Measurements from ENCODE around the gene MRPS33.
"Not testable (repeated sequence)": the region's sequence is repeated elsewhere in the genome, so short reads cannot be mapped to it uniquely, and the experiment has no call there.

Gene MRPS33

DNA sequence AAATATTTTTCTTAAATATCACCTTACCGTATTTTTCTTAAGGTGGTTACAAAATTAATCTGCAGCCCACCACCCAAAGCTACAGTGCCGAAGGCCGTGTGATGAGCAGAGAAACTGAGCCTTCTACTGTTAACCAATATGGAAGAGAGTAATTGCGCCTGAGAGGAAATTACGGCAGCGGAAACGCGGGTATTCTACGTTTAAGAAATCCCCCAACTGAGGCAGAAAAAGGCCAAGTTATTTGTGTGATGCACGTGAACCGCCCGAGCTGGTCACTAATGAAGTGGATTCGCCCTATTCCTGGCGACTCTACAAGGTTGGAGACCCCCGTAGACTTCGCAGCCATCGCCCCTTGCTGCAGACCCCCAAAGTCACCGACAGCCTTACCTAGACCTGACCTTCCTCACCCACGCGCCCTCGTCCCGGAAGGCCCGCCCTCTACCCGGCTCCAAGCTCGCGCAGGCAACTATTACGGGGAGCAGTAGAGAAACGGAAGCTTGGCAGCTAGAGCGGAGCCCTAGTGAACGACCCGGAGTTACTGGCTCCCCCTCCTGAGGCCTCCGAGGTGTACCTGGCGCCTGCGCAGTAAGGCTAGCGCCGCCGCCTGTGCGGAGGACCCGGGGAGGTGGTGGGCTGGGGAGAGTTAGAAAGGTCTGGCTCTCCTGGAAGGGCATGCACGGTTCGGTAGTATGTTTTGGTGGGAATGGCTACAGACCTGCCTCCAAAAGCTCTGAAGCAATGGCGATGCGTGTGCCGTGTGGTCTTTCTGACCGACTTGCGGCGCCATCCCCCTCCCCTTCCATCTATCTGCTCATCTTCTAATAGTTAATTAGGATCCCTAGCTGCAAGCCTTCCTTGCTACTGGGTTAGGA, at the start of gene MRPS33:
MRPS33 (minus strand) TSS at position 429 of the 872 bp plus-strand sequence. CDS start 4,319 bp downstream, outside the sequence.
- peak; percentile 47 for DNase-seq

DNA sequence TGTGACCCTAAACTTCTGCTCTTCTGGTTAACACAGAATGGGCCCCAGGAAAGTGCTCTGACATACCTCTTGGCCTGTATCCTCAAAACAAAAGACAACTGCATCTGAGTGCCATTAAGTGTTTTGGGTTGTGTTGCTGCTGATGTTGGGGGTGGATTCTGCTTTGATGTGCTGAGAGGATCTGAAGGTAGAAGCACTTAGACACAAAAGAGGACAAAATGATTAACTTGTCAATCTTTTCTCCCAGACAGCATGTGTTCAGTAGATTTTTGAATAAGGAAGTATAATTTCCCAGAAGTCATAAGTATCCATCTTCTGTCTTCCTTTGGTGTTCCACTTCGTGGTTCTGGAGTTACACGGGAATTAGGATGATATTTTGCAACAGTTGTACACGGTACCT, 43.0 kb upstream of the MRPS33 start:
- no peak for DNase-seq

DNA sequence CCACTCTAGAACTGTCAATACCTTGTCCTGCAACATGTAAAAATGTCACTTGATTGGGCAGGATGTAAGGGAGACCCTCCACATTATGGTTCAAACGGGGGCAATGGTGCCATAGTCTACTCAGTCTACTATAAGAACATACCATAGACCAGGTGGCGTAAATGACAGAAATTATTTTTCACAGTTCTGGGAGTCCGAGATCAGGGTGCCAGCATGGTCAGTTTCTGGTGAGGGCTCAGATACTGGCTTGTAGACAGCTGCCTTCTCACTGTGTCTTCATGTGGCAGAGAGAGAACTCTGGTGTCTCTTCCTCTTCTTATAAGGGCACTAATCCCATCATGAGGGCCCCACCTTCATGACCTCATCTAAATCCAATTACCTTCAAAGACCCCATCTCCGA, 40.4 kb upstream of the MRPS33 start:
- no peak for DNase-seq

DNA sequence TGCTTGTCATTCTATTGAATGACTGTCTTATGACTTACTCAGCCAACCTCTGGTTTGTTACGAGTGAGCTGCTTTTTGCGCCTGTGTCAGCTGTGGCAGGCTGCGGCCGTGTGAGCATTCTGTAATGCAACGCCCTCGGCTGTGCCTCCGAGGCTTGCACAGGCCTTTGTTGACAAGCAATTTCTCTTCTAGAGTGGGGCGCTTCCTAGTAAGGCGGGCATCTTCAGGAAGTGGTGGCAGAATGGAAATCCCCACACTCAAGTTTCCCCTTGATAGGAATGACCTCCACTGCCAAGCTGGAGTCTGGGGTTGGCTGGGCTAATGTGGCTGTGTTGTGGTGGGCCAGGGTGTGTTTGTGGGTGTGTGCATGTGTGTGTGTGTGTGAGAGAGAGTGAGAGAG, 38.9 kb upstream of the MRPS33 start:
- DNase-seq, result no peak

DNA sequence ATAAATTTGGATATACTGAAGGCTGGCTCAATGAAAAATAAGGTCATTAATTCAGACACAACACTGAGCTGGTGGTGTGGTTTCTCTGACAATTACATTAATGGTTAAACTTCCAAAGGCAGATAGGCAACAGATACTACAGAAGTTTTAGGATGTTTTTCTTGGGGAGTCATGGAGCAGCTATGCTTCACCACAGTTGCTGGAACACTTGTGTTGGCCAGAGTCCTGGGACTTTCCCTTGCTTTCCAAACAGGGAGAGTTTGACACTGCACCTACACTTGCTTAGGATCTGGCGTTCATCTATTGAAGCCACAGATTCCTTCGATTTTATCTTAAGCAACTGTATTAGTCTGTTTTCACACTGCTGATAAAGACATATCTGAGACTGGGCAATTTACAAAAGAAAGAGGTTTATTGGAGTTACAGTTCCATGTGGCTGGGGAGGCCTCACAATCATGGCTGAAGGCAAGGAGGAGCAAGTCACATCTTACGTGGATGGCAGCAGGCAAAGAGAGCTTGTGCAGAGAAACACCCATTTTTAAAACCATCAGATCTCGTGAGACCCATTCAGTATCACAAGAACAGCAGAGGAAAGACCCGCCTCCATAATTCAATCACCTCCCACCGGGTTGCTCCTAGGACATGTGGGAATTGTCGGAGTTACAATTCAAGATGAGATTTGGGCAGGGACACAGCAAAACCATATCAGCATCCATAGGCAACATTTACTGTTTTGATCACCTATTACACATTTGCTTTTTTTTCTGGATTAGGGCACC, 31.3 kb upstream of the MRPS33 start:
- DNase-seq, result no peak

DNA sequence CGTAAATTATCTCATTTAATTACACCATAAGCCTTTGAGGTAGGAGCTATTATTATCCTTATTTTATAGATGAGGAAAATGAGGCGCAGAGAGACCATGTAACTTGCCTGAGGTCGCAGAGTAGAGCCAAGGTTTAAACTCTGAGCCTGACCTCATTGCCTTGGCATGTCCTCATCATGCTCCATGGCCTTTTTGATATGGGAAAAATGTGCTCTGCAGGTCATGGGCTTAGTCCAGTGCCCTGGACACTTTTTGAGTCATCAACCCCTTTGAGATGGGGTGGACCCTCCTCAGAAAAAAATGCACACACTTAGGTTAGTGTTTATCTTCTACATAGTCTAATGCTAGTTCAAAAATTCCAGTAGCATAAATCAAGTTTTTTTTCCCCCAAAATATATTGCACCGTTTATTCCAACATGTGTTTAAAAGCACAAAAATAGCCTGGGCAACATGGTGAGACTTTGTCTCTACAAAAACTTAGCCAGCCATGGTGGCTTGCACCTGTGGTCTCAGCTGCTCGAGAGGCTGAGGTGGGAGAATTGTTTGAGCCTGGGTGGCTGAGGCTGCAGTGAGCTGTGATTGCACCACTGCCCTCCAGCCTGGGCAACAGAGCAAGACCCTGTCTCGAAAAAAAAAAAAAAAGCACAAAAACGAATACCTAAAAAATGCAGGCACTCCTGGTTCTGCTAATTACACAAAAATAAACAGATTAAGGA, 30.5 kb upstream of the MRPS33 start:
- no peak for DNase-seq

DNA sequence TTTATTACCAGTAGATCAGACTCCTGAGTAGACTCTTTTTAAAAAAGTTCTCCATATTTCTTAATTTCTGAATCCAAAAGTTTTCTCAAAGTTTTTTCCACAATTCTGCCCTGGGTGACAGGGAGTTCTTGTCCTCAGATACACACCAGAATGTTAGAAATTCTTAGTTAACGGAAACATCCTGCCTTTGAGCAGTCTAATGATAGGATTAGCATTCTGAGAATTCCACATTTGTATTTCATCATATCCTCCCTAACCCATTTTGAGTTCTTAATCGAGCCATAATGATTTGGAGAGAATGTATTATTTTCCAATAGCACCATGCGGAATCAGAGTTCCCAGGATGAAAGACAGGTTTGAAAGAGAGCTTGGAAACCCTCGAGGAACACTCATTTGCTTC, 28.9 kb upstream of the MRPS33 start:
- no peak for DNase-seq

DNA sequence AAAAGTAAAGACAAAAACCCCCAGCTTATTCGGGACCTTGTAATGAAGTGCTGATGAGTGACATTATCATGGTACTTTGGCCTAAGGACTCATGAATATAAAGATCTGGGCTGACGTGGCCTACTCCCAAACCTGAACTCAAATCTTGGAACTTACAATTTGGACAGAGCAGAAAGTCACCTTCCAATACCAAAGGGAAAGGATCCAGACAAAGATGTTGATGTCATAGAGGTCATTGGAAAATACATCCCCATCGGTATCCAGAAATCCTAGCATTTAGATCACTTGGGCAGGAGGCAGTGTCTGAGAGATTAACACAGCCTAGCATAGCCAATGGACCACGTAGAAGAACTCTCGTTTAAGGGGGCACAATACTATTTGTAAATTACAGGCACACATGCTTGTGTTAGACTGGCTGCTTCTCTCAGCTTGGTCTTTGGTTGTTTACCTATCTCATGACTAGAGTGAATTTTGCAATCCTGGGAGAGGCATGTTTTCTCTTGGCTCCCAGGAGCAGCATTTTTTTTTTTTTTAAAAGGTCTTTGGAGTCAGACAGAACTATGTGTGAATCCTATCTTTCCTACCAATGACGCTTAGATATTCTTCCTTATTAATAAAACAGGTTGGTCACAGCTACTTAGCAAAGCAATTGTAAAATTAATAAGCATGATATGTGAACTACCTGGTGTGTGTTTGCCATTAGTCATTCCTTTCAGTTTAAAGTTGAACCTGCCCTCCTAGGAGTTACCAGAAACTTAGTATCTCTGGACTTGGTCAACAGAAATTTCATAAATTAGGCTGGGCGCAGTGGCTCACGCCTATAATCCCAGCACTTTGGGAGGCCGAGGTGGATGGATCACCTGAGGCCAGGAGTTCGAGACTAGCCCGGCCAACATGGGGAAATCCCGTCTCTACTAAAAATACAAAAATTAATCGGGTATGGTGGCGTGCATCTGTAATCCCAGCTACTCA, 27.8 kb upstream of the MRPS33 start:
- no peak for DNase-seq

DNA sequence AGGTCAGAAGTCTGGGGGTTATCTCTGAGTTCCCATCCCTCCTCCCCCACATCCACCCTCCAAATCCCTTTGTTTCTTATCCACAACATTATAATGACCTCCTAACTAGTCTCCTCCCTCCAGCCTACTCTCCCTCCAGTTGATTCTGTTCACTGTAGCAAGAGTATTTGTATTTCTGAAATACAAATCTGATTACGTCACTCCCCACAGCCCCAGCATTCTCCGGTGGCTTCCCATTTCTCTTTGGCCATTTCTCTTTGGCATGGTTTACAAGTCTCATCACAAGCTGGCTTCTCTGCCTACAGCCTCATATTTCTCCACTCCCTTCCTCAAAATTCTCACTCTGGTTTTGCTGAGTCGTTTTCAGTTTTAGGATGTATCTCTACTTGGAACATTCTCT, 24.6 kb upstream of the MRPS33 start:
- no peak for DNase-seq

DNA sequence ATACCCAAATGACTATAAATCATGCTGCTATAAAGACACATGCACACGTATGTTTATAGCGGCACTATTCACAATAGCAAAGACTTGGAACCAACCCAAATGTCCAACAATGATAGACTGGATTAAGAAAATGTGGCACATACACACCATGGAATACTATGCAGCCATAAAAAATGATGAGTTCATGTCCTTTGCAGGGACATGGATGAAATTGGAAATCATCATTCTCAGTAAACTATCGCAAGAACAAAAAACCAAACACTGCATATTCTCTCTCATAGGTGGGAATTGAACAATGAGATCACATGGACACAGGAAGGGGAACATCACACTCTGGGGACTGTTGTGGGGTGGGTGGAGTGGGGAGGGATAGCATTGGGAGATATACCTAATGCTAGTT, 23.3 kb upstream of the MRPS33 start:
- DNase-seq, result not testable (repeated sequence)

DNA sequence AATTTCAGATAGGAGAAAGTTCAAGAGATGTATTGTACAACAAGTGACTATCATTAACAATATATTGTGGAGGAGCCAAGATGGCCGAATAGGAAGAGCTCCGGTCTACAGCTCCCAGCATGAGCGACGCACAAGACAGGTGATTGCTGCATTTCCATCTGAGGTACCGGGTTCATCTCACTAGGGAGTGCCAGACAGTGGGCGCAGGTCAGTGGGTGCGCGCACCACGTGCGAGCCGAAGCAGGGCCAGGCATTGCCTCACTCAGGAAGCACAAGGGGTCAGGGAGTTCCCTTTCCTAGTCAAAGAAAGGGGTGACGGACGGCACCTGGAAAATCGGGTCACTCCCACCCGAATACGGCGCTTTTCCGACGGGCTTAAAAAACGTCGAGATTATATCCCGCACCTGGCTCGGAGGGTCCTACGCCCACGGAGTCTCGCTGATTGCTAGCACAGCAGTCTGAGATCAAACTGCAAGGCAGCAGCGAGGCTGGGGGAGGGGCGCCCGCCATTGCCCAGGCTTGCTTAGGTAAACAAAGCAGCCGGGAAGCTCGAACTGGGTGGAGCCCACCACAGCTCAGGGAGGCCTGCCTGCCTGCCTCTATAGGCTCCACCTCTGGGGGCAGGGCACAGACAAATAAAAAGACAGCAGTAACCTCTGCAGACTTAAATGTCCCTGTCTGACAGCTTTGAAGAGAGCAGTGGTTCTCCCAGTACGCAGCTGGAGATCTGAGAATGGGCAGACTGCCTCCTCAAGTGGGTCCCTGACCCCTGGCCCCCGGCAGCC, 18.0 kb upstream of the MRPS33 start:
- DNase-seq, result not testable (repeated sequence)

DNA sequence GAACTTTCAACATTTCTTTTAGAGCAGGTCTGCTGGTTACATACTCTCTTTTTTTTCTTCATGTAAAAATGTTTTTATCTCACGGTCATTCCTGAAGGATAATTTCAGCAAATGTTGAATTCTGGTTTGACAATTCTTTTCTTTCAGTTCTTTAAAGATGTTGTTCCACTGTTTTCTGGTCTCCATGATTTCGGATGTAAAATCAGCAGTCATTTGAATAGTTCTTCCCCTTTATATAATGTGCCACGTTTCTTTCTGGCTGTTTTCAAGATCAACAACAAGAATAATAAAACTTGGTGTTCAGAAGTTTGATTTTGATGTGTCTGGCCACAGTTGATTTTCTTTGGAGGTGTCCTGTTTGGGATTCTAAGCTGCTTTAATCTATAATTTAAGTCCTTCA, 14.0 kb upstream of the MRPS33 start:
- DNase-seq, result no peak

DNA sequence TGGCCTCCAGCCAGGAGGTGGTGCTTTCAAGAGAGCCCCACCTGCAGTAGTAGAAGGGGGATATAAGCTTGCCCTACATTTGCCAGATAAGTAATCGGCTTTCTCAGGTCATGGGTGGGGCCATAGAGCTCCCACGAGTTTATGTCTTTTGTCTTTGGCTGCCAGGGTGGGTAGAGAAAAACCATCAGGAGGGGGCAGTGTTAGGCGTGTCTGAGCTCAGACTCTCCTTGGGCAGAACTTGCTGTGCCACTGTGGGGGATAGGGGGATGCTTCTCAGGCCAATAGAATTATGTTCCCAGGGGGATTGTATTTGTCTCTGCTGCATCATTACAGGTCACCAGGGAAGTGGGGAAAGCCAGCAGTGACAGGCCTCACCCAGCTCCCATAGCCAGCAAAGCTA, 12.3 kb upstream of the MRPS33 start:
- DNase-seq, result no peak

DNA sequence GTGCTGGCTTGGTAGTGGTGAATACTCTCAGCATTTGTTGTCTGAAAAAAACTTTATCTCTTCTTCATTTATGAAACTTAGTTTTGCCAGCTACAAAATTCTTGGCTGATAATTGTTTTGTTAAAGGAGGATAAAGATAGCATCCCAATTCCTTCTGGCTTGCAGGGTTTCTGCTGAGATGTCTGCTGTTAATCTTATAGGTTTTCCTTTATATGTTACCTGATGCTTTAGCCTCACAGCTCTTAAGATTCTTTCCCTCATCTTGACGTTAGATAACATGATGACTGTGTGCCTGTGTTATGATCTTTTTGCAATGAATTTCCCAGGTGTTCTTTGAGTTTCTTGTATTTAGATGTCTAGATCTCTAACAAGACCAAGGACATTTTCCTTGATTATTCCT, 9.9 kb upstream of the MRPS33 start:
- DNase-seq, result no peak

DNA sequence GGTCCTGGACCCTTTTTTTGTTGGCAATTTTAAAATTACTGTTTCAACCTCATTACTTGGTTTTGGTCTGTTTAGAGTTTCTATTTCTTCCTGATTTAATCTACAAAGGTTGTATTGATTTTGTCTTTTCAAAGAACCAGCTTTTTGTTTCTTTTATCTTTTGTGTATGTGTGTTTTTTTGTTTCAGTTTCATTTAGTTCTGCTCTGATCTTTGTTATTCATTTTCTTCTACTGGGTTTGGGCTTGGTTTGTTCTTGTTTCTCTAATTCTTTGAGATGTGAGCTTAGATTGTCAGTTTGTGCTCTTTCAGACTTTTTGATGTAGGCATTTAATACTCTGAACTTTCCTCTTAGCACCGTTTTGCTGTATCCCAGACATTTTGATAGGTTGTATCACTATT, 8.5 kb upstream of the MRPS33 start:
- no peak for DNase-seq

DNA sequence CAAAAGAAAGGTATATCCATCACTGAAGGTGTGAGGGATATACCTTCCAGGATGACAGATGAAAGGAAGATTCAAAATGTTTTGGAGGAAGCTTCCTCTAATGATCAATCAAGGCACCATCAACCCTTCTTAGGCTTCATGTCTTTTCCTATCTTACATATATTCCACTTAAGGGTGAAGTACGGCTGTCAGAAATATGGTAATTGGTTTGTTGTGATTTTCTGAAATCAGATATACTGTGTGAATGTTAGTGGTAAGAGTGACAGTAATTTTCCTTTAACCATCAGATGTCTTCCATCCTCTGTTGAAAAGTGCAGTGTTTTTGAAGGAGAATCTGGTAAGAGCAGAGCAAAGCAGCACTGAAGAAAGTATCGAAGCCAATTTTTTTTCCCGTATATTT, 2.8 kb upstream of the MRPS33 start:
- no peak for DNase-seq

DNA sequence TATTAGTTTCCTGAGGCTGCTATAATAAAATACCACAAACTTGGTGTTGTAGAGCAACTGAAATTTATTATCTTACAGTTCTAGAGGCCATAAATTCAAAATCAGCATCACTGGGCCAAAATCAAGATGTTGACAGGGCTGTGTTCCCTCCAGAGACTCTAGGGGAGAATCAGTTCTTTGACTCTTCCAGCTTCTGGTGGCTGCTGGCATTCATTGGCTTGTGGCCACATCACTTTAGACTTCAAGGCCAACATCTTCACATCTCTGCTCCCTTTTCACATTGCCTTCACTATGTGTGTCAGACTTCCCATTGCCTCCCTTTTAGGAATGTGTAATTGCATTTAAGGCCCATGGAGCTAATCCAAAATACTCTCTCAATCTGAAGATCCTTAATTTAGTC, 1.6 kb upstream of the MRPS33 start:
- DNase-seq, result no peak

DNA sequence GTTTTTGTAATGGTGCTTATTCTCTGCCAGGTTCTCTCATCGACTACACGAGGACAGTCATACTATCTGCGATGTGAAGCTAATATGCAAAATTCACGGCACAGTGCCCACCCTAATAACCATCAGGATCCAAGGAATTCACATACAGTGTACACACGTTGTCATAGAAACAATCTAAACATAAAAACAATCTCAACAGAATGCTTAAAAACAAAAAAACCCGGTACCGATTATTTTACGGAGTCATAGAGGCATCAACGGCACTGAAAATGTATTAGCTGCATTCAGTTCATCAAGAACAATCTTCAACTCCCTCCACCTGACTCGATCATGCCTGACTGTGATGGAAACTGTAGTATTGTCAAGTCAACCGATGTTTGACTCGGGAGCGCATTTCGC, 628 bp downstream of the MRPS33 start:
- DNase-seq, result no peak

DNA sequence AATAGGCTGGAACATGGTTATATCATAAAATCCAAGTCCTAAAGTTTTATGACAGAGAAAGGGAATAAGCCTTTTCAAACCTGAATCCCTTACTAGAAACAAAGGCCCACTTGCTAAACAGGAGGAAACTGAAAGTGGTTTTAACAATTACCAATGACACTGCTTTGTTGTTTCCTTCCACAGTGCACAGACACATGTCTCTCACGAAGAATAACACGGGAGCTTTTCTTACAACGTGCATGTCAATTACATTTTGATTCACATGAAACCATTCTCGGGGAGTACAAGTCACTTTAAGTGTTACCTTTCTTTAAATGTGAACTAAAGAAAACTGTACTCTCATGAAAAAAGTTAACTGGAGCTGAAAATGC, 1.4 kb downstream of the MRPS33 start:
- no peak for DNase-seq

DNA sequence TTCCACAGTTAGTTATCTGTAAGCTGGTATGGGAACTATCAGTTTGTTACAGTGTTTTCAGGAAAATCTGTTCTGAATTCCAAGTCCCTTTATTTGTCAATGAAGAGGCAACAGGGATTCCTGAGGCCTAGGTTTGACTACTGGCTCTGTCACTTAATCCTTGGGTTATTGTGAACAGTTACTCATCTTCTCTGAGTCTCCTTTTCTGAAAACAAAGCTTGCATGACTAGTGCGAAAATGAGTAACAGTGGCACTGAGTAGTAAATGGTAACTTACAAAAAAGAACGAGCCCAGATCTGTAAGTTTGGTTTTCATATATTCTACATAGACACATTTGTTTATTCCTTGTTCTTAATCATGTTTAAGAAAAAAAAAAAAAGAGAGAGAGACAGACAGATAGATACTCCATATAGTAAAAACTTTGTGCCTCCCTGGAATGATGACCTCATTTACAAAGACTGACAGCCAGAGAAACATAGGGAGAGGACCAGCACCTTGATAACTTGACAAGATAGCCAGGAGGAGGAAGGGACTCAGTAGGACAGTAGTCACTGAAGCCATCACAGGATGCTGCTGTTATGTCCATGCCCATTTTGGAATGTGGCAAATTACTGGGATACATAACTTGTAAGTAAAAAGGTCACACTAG, 1.9 kb downstream of the MRPS33 start:
- DNase-seq, result no peak

All from cortex of kidney (tissue), 1 donor.